Stimulated activated effector memory CD8-positive, alpha-beta T cell treated with anti-CD3 and anti-CD28 coated beads, Interleukin-12 subunit alpha, Interleukin-12 subunit beta, amount 100 ng/mL, for 72 hours (primary cell): ENCODE data around the gene TENM4.

ENCODE experiments used
- ATAC-seq: fragments of 150-1000 bp; cut with Tn5 transposase; 2 replicates; pipeline ENCODE4 v1.10.0; 2021
- DNase-seq, 2 donors: peaks; one replicate each; pipeline ENCODE4 v3.0.0; 2021 to 2022; ENCODE audit warnings: low spot score in 2 of 2
- H3K27ac Mint-ChIP-seq: one replicate; pipeline ENCODE4 v1.8.0; 2022; ENCODE audit warnings: mild to moderate bottlenecking, mixed read lengths
- H3K36me3 Mint-ChIP-seq: one replicate; pipeline ENCODE4 v1.8.0; 2022; ENCODE audit warnings: mild to moderate bottlenecking, mixed read lengths
- H3K4me1 Mint-ChIP-seq: one replicate; pipeline ENCODE4 v1.8.0; 2022; ENCODE audit warnings: mixed read lengths
- H3K4me3 Mint-ChIP-seq: one replicate; pipeline ENCODE4 v1.8.0; 2022; ENCODE audit warnings: mild to moderate bottlenecking, mixed read lengths
- H3K9me3 Mint-ChIP-seq: one replicate; pipeline ENCODE4 v1.8.0; 2022; ENCODE audit warnings: mixed read lengths

Gene TENM4

GRCh38 chr11:78804991-78805390, 635.8 kb downstream of the TENM4 start:
- Mint-ChIP-seq H3K36me3 (no peaks in the 10 kb centered on the region), H3K9me3 (no peaks in the 10 kb centered on the region), H3K27ac (no peak overlapping the region), H3K4me3 (no peak overlapping the region), H3K4me1 (no peaks in the 10 kb centered on the region)
- DNase-seq (no peak), ATAC-seq (no peak)

- Mint-ChIP-seq H3K27ac (no peak overlapping the region), H3K9me3 (no peaks in the 10 kb centered on the region), H3K4me3 (no peak overlapping the region), H3K36me3 (no peaks in the 10 kb centered on the region), H3K4me1 (no peaks in the 10 kb centered on the region)
- DNase-seq (no peak), ATAC-seq (no peak)
Measured at GRCh38 chr11:78803995-78804394, 636.8 kb downstream of the TENM4 start.

- ATAC-seq (no peak), DNase-seq (no peak)
- H3K27ac Mint-ChIP-seq: no peak overlapping the region
- H3K36me3 Mint-ChIP-seq: no peaks in the 10 kb centered on the region
- H3K9me3 Mint-ChIP-seq: no peaks in the 10 kb centered on the region
- no peak overlapping the region for H3K4me3 Mint-ChIP-seq
- H3K4me1 Mint-ChIP-seq: no peaks in the 10 kb centered on the region
Measured at GRCh38 chr11:78802058-78802761, 638.6 kb downstream of the TENM4 start.

GRCh38 chr11:78801161-78801884, 639.5 kb downstream of the TENM4 start:
- no peaks in the 10 kb centered on the region for H3K9me3 Mint-ChIP-seq
- no peak overlapping the region for H3K27ac Mint-ChIP-seq
- H3K4me1 Mint-ChIP-seq: no peaks in the 10 kb centered on the region
- no peak overlapping the region for H3K4me3 Mint-ChIP-seq
- ATAC-seq: no peak
- DNase-seq: no peak
- no peaks in the 10 kb centered on the region for H3K36me3 Mint-ChIP-seq

GRCh38 chr11:78800756-78801155, 640.1 kb downstream of the TENM4 start:
- H3K4me3 Mint-ChIP-seq: no peak overlapping the region
- no peak for DNase-seq
- ATAC-seq: no peak
- no peaks in the 10 kb centered on the region for H3K4me1 Mint-ChIP-seq
- H3K27ac Mint-ChIP-seq: no peak overlapping the region
- no peaks in the 10 kb centered on the region for H3K36me3 Mint-ChIP-seq
- no peaks in the 10 kb centered on the region for H3K9me3 Mint-ChIP-seq

- no peaks in the 10 kb centered on the region for H3K4me1 Mint-ChIP-seq
Measured at GRCh38 chr11:78800096-78800690, 640.6 kb downstream of the TENM4 start.

GRCh38 chr11:78798663-78799062, 642.2 kb downstream of the TENM4 start:
- H3K9me3 Mint-ChIP-seq: no peaks in the 10 kb centered on the region
- H3K4me3 Mint-ChIP-seq: no peak overlapping the region
- DNase-seq: peak in 1 of 2 donors; percentile 52
- peak; percentile 48 for ATAC-seq
- no peaks in the 10 kb centered on the region for H3K4me1 Mint-ChIP-seq
- no peaks in the 10 kb centered on the region for H3K36me3 Mint-ChIP-seq
- H3K27ac Mint-ChIP-seq: no peak overlapping the region

More at GRCh38 chr11:78800096-78800690, 640.6 kb downstream of the TENM4 start:
- DNase-seq (no peak), ATAC-seq (no peak)
- Mint-ChIP-seq H3K36me3 (no peaks in the 10 kb centered on the region), H3K9me3 (no peaks in the 10 kb centered on the region), H3K27ac (no peak overlapping the region), H3K4me3 (no peak overlapping the region)

- Mint-ChIP-seq H3K4me3 (no peak overlapping the region), H3K4me1 (no peaks in the 10 kb centered on the region), H3K36me3 (no peaks in the 10 kb centered on the region), H3K27ac (no peak overlapping the region), H3K9me3 (no peaks in the 10 kb centered on the region)
- no peak for ATAC-seq
- DNase-seq: no peak
Measured at GRCh38 chr11:78797559-78797958, 643.3 kb downstream of the TENM4 start.

- ATAC-seq (no peak), DNase-seq (no peak)
- Mint-ChIP-seq H3K9me3 (no peaks in the 10 kb centered on the region), H3K36me3 (no peaks in the 10 kb centered on the region), H3K4me1 (no peaks in the 10 kb centered on the region), H3K4me3 (no peak overlapping the region), H3K27ac (no peak overlapping the region)
Measured at GRCh38 chr11:78796956-78797355, 643.9 kb downstream of the TENM4 start.

- no peak overlapping the region for H3K27ac Mint-ChIP-seq
- DNase-seq: no peak
- no peaks in the 10 kb centered on the region for H3K4me1 Mint-ChIP-seq
- ATAC-seq: no peak
- no peaks in the 10 kb centered on the region for H3K36me3 Mint-ChIP-seq
- no peak overlapping the region for H3K4me3 Mint-ChIP-seq
- no peaks in the 10 kb centered on the region for H3K9me3 Mint-ChIP-seq
Measured at GRCh38 chr11:78795621-78796261, 645.1 kb downstream of the TENM4 start.

- ATAC-seq (no peak), DNase-seq (no peak)
- Mint-ChIP-seq H3K27ac (no peak overlapping the region), H3K36me3 (no peaks in the 10 kb centered on the region), H3K9me3 (no peaks in the 10 kb centered on the region), H3K4me3 (no peak overlapping the region), H3K4me1 (no peaks in the 10 kb centered on the region)
Measured at GRCh38 chr11:78791964-78792363, 648.9 kb downstream of the TENM4 start.

- Mint-ChIP-seq H3K4me1 (no peaks in the 10 kb centered on the region), H3K9me3 (no peaks in the 10 kb centered on the region), H3K36me3 (no peaks in the 10 kb centered on the region), H3K27ac (no peak overlapping the region), H3K4me3 (no peak overlapping the region)
- ATAC-seq: no peak
- DNase-seq: no peak
Measured at GRCh38 chr11:78791254-78791653, 649.6 kb downstream of the TENM4 start.

GRCh38 chr11:78790784-78791183, 650.0 kb downstream of the TENM4 start:
- DNase-seq (no peak), ATAC-seq (no peak)
- H3K4me3 Mint-ChIP-seq: no peak overlapping the region
- H3K4me1 Mint-ChIP-seq: no peaks in the 10 kb centered on the region
- no peaks in the 10 kb centered on the region for H3K36me3 Mint-ChIP-seq
- H3K9me3 Mint-ChIP-seq: no peaks in the 10 kb centered on the region
- H3K27ac Mint-ChIP-seq: no peak overlapping the region

- Mint-ChIP-seq H3K4me3 (no peak overlapping the region), H3K27ac (no peak overlapping the region), H3K4me1 (no peaks in the 10 kb centered on the region), H3K36me3 (no peaks in the 10 kb centered on the region), H3K9me3 (no peaks in the 10 kb centered on the region)
- no peak for DNase-seq
- no peak for ATAC-seq
Measured at GRCh38 chr11:78789375-78789774, 651.5 kb downstream of the TENM4 start.

GRCh38 chr11:78788533-78788932, 652.3 kb downstream of the TENM4 start:
- DNase-seq (no peak), ATAC-seq (no peak)
- Mint-ChIP-seq H3K27ac (no peak overlapping the region), H3K4me1 (no peaks in the 10 kb centered on the region), H3K36me3 (no peaks in the 10 kb centered on the region), H3K9me3 (no peaks in the 10 kb centered on the region), H3K4me3 (no peak overlapping the region)
